GM23338 (cell line): ENCODE measurements around the gene CPNE5. TPM values are rescaled to one million over a fixed set of nuclear protein-coding genes. Genes with fewer than 3 reads are reported as not detected.

Experiments used
- ATAC-seq: fragments of 200-7000 bp; cut with Tn5 transposase; 3 replicates; pipeline ENCODE4 v1.9.1; 2020
- DNase-seq: peaks from one replicate; pipeline ENCODE4 v3.0.0-alpha.2; 2015; ENCODE audit warnings: low spot score
- H2AFZ ChIP-seq: fragments of 200-600 bp; sonication (generic); 2 replicates; pipeline ENCODE4 v1.8.0; 2016; ENCODE audit warnings: antibody characterized with exemption, mild to moderate bottlenecking, moderate library complexity
- H3F3A ChIP-seq: fragments of 200-600 bp; sonication (generic); replicated peaks from 2 replicates; pipeline ENCODE4 v1.8.0; 2017; ENCODE audit warnings: antibody characterized with exemption, mixed run types, low read depth
- H3K27ac ChIP-seq: fragments of 200-600 bp; sonication (generic); 2 replicates; pipeline ENCODE4 v1.6.1; 2016; ENCODE audit warnings: low read depth
- H3K27me3 ChIP-seq: fragments of 200-600 bp; sonication (generic); 2 replicates; pipeline ENCODE4 v1.8.0; 2016; ENCODE audit warnings: mild to moderate bottlenecking, mixed run types, moderate library complexity; ENCODE audit not compliant: insufficient read depth
- H3K36me3 ChIP-seq: fragments of 200-600 bp; sonication (generic); 2 replicates; pipeline ENCODE4 v1.8.0; 2016; ENCODE audit warnings: mild to moderate bottlenecking; ENCODE audit not compliant: insufficient read depth
- H3K4me1 ChIP-seq: fragments of 200-600 bp; sonication (generic); 2 replicates; pipeline ENCODE4 v1.8.0; 2016; ENCODE audit warnings: mild to moderate bottlenecking, moderate library complexity; ENCODE audit not compliant: insufficient read depth
- H3K4me2 ChIP-seq: fragments of 200-600 bp; sonication (generic); 2 replicates; pipeline ENCODE4 v1.7.1; 2017; ENCODE audit warnings: mixed run types
- H3K4me3 ChIP-seq: fragments of 200-600 bp; sonication (generic); 2 replicates; pipeline ENCODE4 v1.6.1; 2016; ENCODE audit warnings: mixed run types
- H3K79me2 ChIP-seq: fragments of 200-600 bp; sonication (generic); replicated peaks from 2 replicates; pipeline ENCODE4 v1.8.0; 2017; ENCODE audit warnings: mild to moderate bottlenecking; ENCODE audit not compliant: insufficient read depth
- H3K9me2 ChIP-seq: fragments of 200-600 bp; sonication (generic); 2 replicates; pipeline ENCODE4 v1.8.0; 2017; ENCODE audit not compliant: insufficient read depth
- H4K20me1 ChIP-seq: fragments of 200-600 bp; sonication (generic); replicated peaks from 2 replicates; pipeline ENCODE4 v1.8.0; 2017; ENCODE audit warnings: mild to moderate bottlenecking; ENCODE audit not compliant: insufficient read depth
- H3K27ac Mint-ChIP-seq: 2 replicates; pipeline ENCODE4 v1.8.0; 2020; ENCODE audit warnings: inconsistent platforms, mild to moderate bottlenecking, moderate library complexity, mixed read lengths
- H3K27me3 Mint-ChIP-seq: 3 replicates; pipeline ENCODE4 v1.8.0; 2022; ENCODE audit warnings: low read depth, mild to moderate bottlenecking, moderate library complexity, mixed read lengths, inconsistent platforms; ENCODE audit not compliant: insufficient read depth, poor library complexity
- H3K36me3 Mint-ChIP-seq: 3 replicates; pipeline ENCODE4 v1.8.0; 2021; ENCODE audit warnings: low read depth, mild to moderate bottlenecking, inconsistent platforms, moderate library complexity, mixed read lengths
- H3K4me1 Mint-ChIP-seq: 3 replicates; pipeline ENCODE4 v1.8.0; 2020; ENCODE audit warnings: mild to moderate bottlenecking, inconsistent platforms, mixed read lengths
- H3K4me3 Mint-ChIP-seq: 3 replicates; pipeline ENCODE4 v1.8.0; 2021; ENCODE audit warnings: moderate library complexity, mild to moderate bottlenecking, inconsistent platforms, mixed read lengths
- H3K9me3 Mint-ChIP-seq: 3 replicates; pipeline ENCODE4 v1.8.0; 2020; ENCODE audit warnings: moderate library complexity, mild to moderate bottlenecking, inconsistent platforms, mixed read lengths
- CREB1 ChIP-seq: fragments of 250-450 bp; sonication (Bioruptor Pico); IDR thresholded peaks from 2 replicates; pipeline ENCODE4 v1.5.0; 2020; ENCODE audit warnings: low read depth, mild to moderate bottlenecking, moderate library complexity
- CTCF ChIP-seq, 2 experiments: fragments of 200-600 bp in 1 of 2; sonication (generic) in 1 of 2; conservative IDR thresholded peaks; 2 replicates each; pipeline versions ENCODE4 v1.5.1 to v1.6.1; 2016 to 2017; ENCODE audit warnings: antibody characterized with exemption in 2 of 2, low read depth in 2 of 2, mild to moderate bottlenecking in 2 of 2, moderate library complexity in 1 of 2
- ETS1 ChIP-seq: IDR thresholded peaks from 2 replicates; pipeline ENCODE4 v1.6.1; 2016; ENCODE audit warnings: antibody characterized with exemption
- EZH2 ChIP-seq: fragments of 200-600 bp; sonication (generic); IDR thresholded peaks from one replicate; pipeline ENCODE4 v1.8.0; 2017; ENCODE audit warnings: antibody characterized with exemption, mild to moderate bottlenecking, low read depth; ENCODE audit not compliant: unreplicated experiment
- EZH2phosphoT487 ChIP-seq: fragments of 200-600 bp; sonication (generic); IDR thresholded peaks from one replicate; pipeline ENCODE4 v1.8.1; 2018; ENCODE audit warnings: antibody characterized with exemption; ENCODE audit not compliant: unreplicated experiment
- JUNB ChIP-seq: IDR thresholded peaks from one replicate; pipeline ENCODE4 v1.6.1; 2016; ENCODE audit warnings: antibody characterized with exemption; ENCODE audit not compliant: unreplicated experiment
- NANOG ChIP-seq: IDR thresholded peaks from 2 replicates; pipeline ENCODE4 v1.6.1; 2016; ENCODE audit warnings: antibody characterized with exemption, borderline replicate concordance
- POLR2AphosphoS5 ChIP-seq: IDR thresholded peaks from 2 replicates; pipeline ENCODE4 v1.6.1; 2016; ENCODE audit warnings: antibody characterized with exemption, low read depth
- REST ChIP-seq: IDR thresholded peaks from one replicate; pipeline ENCODE4 v1.6.1; 2018; ENCODE audit warnings: antibody characterized with exemption; ENCODE audit not compliant: unreplicated experiment
- STAT1 ChIP-seq: IDR thresholded peaks from one replicate; pipeline ENCODE4 v1.6.1; 2016; ENCODE audit warnings: antibody characterized with exemption; ENCODE audit not compliant: unreplicated experiment
- ZNF114 ChIP-seq: fragments of 250-450 bp; sonication (Bioruptor Pico); IDR thresholded peaks from 2 replicates; pipeline ENCODE4 v1.5.0; 2020; ENCODE audit warnings: mild to moderate bottlenecking, moderate library complexity
- ZNF331 ChIP-seq: fragments of 250-450 bp; sonication (Bioruptor Pico); IDR thresholded peaks from 2 replicates; pipeline ENCODE4 v1.5.0; 2020; ENCODE audit warnings: low read depth, mild to moderate bottlenecking, moderate library complexity
- ZNF462 ChIP-seq: fragments of 250-450 bp; sonication (Bioruptor Pico); IDR thresholded peaks from 2 replicates; pipeline ENCODE4 v1.5.0; 2020; ENCODE audit warnings: mild to moderate bottlenecking, moderate library complexity
- polyA plus RNA-seq: library from polyadenylated mRNA; unstranded; fragments of >200 nt; fragmentation: Nextera tagmentation; extraction: Ambion mirVana; gene quantifications from 2 replicates; pipeline ENCODE4 v1.2.1, GENCODE V29; 2016
- total RNA-seq: library from RNA; depleted of rRNA; stranded (reverse); fragments of >200 nt; shearing (Covaris generic); gene quantifications from 2 replicates; pipeline ENCODE4 v1.2.3, GENCODE V29; 2014

CPNE5 gene
- total and polyA plus RNA-seq, 2 experiments from 2014 or later: 0.14 to 0.42 TPM

- no peaks in the 10 kb centered on the region for H4K20me1 ChIP-seq
- peak overlapping the region; percentile 30 for H2AFZ ChIP-seq
- peak overlapping the region; percentile 62 for H3K4me3 ChIP-seq
- TF ChIP-seq ETS1 (no peak), STAT1 (no peak), ZNF462 (CRISPR knock-in tag) (no peak), EZH2phosphoT487 (no peak), NANOG (no peak), CREB1 (CRISPR knock-in tag) (no peak), JUNB (no peak), ZNF331 (CRISPR knock-in tag) (no peak), EZH2 (no peak), ZNF114 (CRISPR knock-in tag) (no peak), REST (no peak), POLR2AphosphoS5 (no peak), CTCF (conservative IDR thresholded peaks at IDR 0.05; ENCODE audit: low read depth in 2 of 2) (no peak)
- H3K27ac Mint-ChIP-seq: peak overlapping the region; percentile 100
- ATAC-seq: no peak
- peak; percentile 34 for DNase-seq
- peaks cover 39% of the 10 kb centered on the region for H3K79me2 ChIP-seq
- peaks cover 2% of the 10 kb centered on the region; the same call in 1 of the 3 replicates for H3K9me3 Mint-ChIP-seq
- H3K4me1 ChIP-seq: peaks cover 10% of the 10 kb centered on the region
- peaks cover 12% of the 10 kb centered on the region; the same call in 1 of the 2 replicates for H3K36me3 ChIP-seq
- H3K9me2 ChIP-seq: no peaks in the 10 kb centered on the region
- H3K4me3 Mint-ChIP-seq: peak overlapping the region; percentile 96
- H3K27me3 ChIP-seq: no peaks in the 10 kb centered on the region
- peak overlapping the region; percentile 80 for H3K4me2 ChIP-seq
- H3F3A ChIP-seq: no peaks in the 10 kb centered on the region
- peak overlapping the region; percentile 95 for H3K27ac ChIP-seq
- H3K4me1 Mint-ChIP-seq: peaks cover 11% of the 10 kb centered on the region
- H3K36me3 Mint-ChIP-seq: peaks cover 22% of the 10 kb centered on the region
- H3K27me3 Mint-ChIP-seq: no peaks in the 10 kb centered on the region
Measured at GRCh38 chr6:36875250-36875633, 36.0 kb upstream of the CPNE5 start.
